HG03565 (cell line): Measurements from ENCODE around the gene PIM1.
"Not testable (repeated sequence)": the region's sequence is repeated elsewhere in the genome, so short reads cannot be mapped to it uniquely, and the experiment has no call there.

Source experiments
- ATAC-seq: cut with Tn5 transposase; IDR thresholded peaks from one replicate; pipeline ENCODE4 v1.9.1; 2021; ENCODE audit warnings: mild to moderate bottlenecking, moderate library complexity; ENCODE audit not compliant: unreplicated experiment

The PIM1 gene

GRCh38 chr6:37187321-37188022, 17.5 kb downstream of the PIM1 start:
- ATAC-seq, result no peak

- ATAC-seq, result no peak
Observed at GRCh38 chr6:37188962-37189510, 19.1 kb downstream of the PIM1 start.

- no peak for ATAC-seq
Observed at GRCh38 chr6:37190159-37190535, 20.2 kb downstream of the PIM1 start.

- ATAC-seq, result no peak
Observed at GRCh38 chr6:37192666-37193065, 22.7 kb downstream of the PIM1 start.

GRCh38 chr6:37194886-37195285, 24.9 kb downstream of the PIM1 start:
- not testable (repeated sequence) for ATAC-seq

GRCh38 chr6:37196451-37196850, 26.5 kb downstream of the PIM1 start:
- not testable (repeated sequence) for ATAC-seq

- ATAC-seq, result no peak
Observed at GRCh38 chr6:37200085-37200484, 30.1 kb downstream of the PIM1 start.

- no peak for ATAC-seq
Observed at GRCh38 chr6:37201726-37202125, 31.8 kb downstream of the PIM1 start.

GRCh38 chr6:37202788-37203491, 33.0 kb downstream of the PIM1 start:
- no peak for ATAC-seq

- no peak for ATAC-seq
Observed at GRCh38 chr6:37204014-37204751, 34.2 kb downstream of the PIM1 start.

GRCh38 chr6:37205175-37205996, 35.4 kb downstream of the PIM1 start:
- ATAC-seq, result no peak

- no peak for ATAC-seq
Observed at GRCh38 chr6:37205997-37206340, 36.0 kb downstream of the PIM1 start.

GRCh38 chr6:37206622-37207021, 36.7 kb downstream of the PIM1 start:
- no peak for ATAC-seq

GRCh38 chr6:37207903-37208456, 38.0 kb downstream of the PIM1 start:
- no peak for ATAC-seq

GRCh38 chr6:37208793-37209192, 38.8 kb downstream of the PIM1 start:
- ATAC-seq, result no peak

GRCh38 chr6:37209461-37210205, 39.7 kb downstream of the PIM1 start:
- no peak for ATAC-seq

- no peak for ATAC-seq
Observed at GRCh38 chr6:37210313-37210968, 40.5 kb downstream of the PIM1 start.

GRCh38 chr6:37212268-37212667, 42.3 kb downstream of the PIM1 start:
- no peak for ATAC-seq

- ATAC-seq, result no peak
Observed at GRCh38 chr6:37218061-37218460, 48.1 kb downstream of the PIM1 start.
